Right lung (tissue), 5 donors: Measurements from ENCODE around the gene MBP. TPM values are rescaled to one million over a fixed set of nuclear protein-coding genes. Genes with fewer than 3 reads are reported as not detected.
"Not testable (repeated sequence)": the region's sequence is repeated elsewhere in the genome, so short reads cannot be mapped to it uniquely, and the experiment has no call there.

ENCODE experiments used
- DNase-seq, 2 donors: peaks; one replicate each; pipeline ENCODE4 v3.0.0-alpha.2; 2013
- polyA plus RNA-seq, 5 donors: library from polyadenylated mRNA; unstranded; fragments of 120-200 nt; gene quantifications; one replicate each; pipeline versions ENCODE4 v1.2.1 to v1.2.3, GENCODE V29; 2013; ENCODE audit warnings: inconsistent platforms in 1 of 5, low replicate concordance in 1 of 5; ENCODE audit not compliant: insufficient read length in 5 of 5, insufficient read depth in 1 of 5

The MBP gene
- polyA plus RNA-seq, 5 donors: 8.3 to 11.9 (median 10.7) TPM

GRCh38 chr18:76991021-76991688 is 141.4 kb downstream of the MBP start:
- no peak for DNase-seq

DNA sequence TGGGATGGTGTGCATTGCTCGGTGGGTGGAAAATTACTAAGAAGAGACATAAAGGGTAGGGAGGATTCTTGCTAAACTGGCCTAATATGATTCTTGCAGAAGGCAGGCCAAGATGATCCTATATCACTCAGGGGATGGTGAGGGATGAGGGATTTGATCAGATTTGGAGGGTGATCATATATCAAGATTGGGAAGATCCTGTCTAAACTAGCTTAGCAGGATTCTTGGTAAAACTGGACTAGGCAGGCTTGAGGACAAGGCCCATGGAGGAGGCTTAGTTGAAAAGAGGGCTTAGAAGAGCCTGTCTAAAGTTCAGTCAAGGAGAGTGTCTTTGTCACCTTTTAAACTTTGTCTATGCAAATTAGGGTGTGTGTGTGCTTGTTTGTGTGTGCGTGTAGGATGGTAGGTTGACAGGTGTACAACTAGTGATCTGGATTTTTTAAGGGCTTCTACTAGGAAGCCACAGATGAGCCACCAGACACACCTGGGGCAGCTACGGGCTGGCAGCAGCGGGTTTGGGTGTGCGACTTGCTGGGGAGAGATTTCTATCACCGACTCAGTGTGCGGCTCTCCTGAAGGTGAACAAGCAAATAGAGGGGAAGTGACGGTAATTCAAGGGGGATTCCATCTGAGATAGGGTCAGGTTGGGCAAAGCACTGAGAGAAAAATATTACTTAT is 142.1 kb downstream of the MBP start:
- not testable (repeated sequence) for DNase-seq

DNA sequence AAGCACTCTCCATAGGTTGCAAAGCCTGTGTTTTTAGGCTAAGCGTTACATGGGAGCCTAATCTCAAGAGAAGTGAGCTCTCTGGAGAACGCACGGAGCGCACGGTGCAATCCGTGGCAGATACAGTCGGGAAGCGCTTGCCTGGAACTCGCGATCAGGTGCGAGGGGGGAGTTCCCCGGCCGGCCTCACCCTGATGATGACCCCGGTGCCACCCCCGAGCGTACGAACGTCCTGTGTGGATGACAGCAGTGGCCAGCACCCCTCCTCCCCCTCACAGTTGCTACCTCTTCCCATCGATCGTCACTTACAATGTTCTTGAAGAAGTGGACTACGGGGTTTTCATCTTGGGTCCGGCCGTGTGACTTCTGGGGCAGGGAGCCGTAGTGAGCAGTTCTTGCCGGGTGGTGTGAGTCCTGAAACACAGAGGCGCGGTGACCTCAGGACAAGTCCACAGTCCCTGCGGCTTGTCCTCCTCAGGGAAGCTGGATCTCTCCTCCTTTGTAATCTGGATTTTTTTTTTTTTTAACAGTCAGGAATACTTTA is 142.9 kb downstream of the MBP start:
- DNase-seq: no peak

- DNase-seq: no peak
Observed at GRCh38 chr18:76988827-76989646, 143.5 kb downstream of the MBP start.

DNA sequence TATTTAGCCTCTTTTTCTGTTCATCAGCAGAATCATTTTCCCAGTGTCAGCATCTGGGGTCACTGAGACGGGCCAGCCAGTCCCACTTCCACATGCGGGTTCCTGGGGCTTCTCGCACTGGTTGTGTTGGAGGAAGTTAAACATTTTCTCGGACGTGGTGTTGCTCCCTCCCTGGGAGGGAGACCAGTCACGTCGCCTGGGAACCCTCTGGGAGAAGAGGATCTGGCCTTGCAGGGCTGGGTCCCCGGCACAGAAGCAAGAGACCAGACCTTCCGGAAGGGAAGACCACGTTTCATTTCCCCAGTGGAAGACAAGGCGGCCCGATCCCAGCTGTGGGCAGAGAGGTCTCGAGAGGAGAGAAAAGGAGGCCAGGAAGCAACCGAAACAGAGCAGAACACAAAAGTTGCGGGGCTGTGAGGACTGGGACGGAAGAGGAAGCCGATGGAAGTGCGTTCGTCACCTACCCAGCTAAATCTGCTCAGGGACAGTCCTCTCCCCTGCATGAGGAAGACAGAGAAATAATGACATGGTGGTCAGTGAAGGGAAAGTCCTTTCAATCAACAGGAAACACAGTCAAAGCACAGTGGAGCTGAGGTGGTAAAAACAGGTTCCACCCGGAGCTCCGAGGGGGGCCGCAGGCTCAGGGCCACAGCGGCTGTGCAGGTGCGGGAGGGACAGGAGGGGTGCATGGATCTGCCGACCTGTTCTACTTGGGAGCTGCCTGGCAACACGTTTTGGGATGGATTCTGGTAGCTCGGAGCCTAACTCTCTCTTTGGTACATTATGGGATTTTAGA is 144.4 kb downstream of the MBP start:
- no peak for DNase-seq

- no peak for DNase-seq
Observed at GRCh38 chr18:76986406-76986805, 146.2 kb downstream of the MBP start.

DNA sequence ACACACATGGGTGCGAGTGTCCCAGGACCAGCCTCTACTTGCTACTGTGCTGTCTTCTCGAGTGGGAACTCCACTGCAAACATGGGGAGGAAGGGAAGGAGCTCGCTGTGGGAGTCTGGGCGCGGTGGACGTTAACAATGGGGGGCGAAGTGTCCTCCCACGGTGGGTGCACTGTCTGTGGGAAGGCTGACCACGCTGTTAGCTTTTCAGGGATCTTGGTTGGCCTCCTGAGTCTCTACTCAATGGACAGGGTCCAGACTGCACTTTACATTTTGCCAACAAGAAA is 146.7 kb downstream of the MBP start:
- DNase-seq: no peak

DNA sequence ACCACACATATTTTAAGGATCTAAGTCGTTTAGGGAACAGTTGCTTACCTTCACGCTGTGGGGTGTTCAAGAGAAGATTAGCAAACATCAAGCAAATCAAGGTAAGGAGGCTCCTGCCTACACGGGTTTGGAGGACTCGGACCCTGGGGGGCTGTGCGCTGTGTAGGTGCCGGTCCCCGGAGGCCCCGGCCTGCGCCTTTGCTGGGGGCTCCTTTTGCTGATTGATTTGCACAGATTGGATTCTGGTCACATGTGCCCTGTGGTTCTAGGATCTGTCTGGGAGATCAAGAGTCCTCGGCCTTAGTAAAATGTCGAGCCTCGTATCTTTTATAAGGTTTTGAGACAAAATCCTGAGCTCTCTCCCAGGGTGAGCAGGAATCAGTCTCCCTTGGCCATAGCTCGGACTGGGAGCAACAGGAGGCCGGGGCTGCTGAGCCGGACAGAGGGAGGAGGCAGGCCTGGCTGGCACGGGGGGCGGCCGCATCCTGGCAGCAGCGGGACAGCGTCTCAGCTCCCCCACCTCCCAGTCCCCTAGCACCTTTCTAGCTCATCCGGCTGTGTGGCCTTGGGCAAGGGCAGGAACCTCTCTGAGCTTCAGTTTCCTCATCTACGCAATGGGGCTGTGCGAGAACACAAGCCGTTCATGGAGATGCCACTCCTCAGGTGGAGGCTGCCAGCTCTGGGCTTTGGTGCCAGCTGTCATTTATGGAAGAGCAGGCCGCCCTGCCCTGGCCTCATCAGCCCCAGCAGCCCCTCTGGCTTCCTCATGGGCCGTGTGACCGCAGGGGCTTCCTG is 147.2 kb downstream of the MBP start:
- no peak for DNase-seq

DNA sequence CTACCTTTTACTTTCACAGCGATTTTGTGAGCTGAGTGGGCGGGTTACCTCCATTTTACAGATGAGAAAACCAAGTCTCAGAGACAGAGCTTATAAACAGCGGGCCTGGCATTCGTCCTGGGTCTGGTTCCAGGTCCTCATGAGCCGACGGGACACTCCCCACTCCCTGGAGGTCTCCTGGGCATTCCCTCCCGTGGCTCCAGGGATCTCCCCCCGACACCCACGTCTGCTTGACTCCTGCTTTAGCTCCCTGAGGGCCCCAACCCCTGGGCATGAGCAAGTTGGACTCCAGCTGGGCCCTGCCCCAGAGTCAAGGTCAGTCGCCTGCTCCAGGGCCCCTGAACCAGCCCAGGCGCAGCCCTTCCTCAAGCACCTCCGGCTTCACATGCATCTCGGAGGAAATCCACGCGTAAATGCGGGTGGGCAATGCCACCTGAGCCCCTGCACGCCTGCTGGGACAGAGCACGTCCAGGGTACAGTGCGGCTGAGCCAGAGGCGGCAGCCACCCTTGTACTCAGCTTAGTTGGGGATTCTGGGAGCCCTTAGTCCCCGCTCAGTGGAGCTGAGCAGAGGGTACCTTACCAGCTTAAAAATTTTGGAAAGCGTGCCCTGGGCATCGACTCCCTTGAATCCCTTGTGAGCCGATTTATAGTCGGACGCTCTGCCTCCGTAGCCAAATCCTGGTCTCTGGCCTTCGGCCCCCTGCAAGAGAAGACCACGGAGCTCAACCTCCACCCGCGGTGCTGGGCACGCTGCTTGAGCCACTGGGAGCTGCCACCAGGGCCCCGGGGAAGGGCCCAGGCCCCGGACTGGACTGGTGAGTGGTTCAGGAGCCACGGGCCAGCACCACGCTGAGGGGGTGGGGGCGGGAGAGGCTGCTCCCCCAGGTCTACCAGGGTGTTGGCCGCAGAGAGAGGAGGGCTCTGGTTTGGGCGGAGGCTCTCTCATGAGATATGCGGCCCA is 148.1 kb downstream of the MBP start:
- no peak for DNase-seq

GRCh38 chr18:76983613-76984051 is 149.0 kb downstream of the MBP start:
- DNase-seq: no peak

- DNase-seq: peak; percentile 61 to 73
Observed at GRCh38 chr18:76982841-76983583, 149.6 kb downstream of the MBP start.

DNA sequence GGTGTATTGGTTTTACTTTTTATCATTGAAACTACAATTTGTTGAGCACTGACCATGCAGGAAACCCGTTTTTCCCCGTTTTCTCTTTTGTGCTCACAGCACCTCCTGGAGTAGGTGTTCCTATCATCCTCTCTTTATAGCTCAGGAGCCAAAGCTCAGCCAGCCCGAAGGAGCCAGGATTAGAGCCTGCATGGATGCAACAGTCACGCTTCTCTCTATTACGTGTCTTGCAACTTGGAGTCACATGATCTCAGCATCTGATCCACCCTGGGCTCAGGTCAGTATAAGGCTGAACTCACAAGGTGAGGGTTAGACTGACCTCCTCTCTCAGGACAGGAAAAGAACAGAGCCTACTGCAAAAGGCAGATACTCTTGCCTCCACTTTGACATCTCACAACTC is 150.5 kb downstream of the MBP start:
- DNase-seq: no peak

DNA sequence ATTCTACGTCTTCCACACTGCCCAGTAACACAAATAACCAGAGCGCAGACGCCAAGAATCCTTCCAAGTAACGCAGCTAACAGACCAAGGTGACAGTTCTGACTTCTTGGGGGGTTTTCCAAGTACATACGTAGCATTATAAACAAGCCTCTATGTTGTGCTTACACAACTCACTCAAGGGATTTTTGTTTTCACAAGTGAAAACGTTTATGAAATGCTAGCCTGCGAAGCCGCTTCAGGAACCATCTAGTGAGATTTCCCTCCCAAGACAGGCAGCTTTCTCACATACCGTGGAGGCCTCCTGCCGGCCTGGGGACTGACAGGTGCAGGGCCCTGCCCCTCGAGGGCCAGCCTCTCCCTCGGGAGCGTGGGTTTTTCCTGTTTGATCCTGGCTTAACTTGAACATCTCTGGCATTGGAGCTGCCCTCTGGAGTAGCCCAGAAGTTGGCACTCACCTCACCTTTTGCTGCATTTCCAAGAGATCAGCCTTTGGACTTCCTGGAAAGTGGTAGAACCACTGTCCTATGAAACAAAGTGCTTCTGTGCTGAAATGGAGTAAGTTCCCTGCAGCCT is 151.1 kb downstream of the MBP start:
- no peak for DNase-seq

GRCh38 chr18:76980663-76981395 is 151.8 kb downstream of the MBP start:
- no peak for DNase-seq

- DNase-seq: no peak
Observed at GRCh38 chr18:76979906-76980305, 152.7 kb downstream of the MBP start.

DNA sequence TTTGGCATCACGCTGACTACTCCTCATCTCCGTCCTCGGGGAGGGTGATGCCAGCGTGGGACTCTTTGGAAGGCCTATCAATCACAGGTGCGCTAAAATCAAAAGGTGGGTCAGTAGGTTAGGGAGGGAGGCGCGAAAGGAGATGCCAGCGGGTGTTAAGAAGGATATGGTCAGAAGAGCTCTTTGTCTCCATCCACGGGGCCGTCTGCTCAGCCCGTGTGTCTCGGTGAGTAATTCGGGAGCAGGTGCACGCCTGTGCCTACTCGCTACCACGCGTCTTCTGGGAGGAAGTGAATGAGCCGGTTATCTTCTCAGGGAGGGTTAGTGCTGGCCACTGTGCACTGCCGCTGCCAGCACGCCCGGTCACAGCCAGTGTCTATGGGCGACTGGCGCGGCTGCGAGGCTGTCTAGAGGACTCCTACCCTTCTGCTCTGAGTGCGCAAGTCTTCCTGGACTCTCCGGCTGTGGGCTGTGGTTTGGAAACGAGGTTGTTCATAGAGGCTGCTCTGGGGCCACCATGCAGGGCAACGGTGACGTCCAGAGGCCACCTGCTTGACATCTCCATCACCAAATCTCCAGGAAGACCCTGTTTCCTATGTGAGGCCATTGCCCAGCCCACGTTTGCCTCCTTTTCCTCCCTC is 153.4 kb downstream of the MBP start:
- DNase-seq: no peak

- DNase-seq: no peak
Observed at GRCh38 chr18:76978616-76979015, 154.0 kb downstream of the MBP start.
